ENCODE results near the gene PBX1.

PBX1 gene

DNA sequence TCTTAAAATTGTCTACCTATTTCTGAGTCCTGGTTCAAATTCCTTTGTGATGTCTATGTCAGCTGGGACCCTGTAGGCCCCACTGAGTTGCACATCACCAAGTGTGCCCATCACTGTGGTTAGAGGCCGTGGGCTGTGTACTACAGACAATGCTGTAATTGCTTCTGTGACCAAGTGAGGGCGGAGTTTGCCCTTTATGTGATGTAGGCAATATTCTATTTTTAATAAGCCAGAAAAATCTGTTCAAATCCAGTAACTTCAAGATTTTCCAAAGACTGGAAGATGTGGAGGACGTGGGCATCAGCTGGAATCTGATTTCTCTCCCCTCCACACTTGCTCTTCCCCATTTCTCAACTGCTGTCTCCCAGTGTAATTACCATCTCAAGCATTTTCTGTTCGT lies 215.4 kb downstream of the PBX1 start:
- DNase-seq: no peak

DNA sequence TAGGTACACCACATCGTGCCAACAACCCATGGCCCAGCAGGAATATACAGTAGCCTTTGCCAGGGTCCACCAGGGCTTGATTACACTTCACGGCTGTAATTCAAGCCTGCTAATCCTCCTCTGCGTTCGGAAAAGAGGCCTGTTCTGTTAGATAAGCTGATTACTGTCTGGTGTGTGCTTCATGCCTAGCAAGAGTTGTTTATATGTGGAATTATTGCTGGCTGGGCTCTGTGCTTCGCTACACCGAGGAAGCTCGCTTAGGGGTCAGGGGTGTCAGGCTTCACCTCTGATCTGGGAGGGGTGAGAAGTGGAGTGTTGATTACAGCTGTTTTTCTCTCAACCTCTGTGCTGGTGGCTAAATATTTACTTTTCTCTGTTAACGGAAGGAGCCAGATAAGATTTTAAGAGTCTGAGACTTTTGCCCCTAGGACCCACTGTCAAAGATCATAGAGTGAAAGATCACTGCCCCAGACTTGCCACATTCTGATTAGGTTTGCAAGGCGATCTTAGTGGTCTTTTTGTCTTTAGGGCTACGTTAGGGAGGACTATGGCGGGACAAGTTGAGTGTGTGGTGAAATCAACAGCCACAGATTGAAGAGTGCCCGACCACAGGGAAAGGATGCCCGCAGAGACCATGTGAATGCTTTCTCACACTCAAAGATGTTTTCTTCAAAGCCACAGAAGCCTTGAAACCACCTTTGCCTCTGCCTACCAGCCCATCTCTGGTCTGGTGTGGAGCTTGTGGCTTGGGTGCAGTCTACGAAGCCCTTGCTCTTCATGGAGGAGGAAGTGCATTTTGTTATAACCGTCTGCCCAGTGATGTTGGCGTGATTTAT lies 216.1 kb downstream of the PBX1 start:
- no peak for DNase-seq

- DNase-seq: no peak
Observed at GRCh38 chr1:164777518-164777917, 218.5 kb downstream of the PBX1 start.

- DNase-seq: no peak
Observed at GRCh38 chr1:164779376-164779775, 220.4 kb downstream of the PBX1 start.

DNA sequence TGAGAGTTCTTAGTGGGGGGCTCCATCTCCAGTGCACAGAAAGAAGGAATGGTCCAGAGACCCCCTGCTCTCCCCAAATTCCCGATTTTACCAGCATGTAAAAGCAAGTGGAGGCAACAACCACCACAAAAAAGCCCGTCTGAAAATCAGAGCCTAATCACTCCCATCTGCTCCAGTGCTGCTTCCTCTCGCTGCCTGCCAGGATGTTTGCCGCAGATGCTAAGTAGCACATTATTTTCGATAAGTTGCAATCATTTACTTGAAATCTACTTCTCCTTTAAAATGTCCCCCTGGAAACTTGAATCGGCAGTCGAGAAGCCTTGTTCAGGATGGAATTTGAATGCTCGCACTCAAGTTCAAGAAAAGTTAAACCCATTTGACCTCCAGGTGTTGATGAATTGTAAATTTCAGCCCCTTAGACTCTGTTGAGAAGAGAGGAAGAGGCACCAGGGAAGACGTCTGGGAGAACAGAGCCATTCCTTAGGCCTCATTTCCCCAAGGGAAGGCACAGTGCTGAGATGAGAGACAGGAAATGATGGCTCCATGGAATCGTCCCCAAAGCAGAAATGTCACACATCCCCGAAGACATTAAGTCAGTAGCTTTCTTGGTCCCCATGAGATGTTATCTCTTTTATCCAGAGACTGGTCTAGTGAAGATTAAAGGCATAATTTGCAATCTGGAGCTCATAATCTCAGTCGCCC lies 221.3 kb downstream of the PBX1 start:
- no peak for DNase-seq

- no peak for DNase-seq
Observed at GRCh38 chr1:164780863-164781262, 221.9 kb downstream of the PBX1 start.

GRCh38 chr1:164781972-164782371 lies 223.0 kb downstream of the PBX1 start:
- peak in 2 of 58 donors; percentile 12 to 16 for DNase-seq

GRCh38 chr1:164783778-164784555 lies 225.0 kb downstream of the PBX1 start:
- DNase-seq: peak in 19 of 58 donors; percentile 11 to 56 (median 22)

GRCh38 chr1:164784960-164785359 lies 226.0 kb downstream of the PBX1 start:
- no peak for DNase-seq

GRCh38 chr1:164785841-164786534 lies 227.0 kb downstream of the PBX1 start:
- DNase-seq: no peak

DNA sequence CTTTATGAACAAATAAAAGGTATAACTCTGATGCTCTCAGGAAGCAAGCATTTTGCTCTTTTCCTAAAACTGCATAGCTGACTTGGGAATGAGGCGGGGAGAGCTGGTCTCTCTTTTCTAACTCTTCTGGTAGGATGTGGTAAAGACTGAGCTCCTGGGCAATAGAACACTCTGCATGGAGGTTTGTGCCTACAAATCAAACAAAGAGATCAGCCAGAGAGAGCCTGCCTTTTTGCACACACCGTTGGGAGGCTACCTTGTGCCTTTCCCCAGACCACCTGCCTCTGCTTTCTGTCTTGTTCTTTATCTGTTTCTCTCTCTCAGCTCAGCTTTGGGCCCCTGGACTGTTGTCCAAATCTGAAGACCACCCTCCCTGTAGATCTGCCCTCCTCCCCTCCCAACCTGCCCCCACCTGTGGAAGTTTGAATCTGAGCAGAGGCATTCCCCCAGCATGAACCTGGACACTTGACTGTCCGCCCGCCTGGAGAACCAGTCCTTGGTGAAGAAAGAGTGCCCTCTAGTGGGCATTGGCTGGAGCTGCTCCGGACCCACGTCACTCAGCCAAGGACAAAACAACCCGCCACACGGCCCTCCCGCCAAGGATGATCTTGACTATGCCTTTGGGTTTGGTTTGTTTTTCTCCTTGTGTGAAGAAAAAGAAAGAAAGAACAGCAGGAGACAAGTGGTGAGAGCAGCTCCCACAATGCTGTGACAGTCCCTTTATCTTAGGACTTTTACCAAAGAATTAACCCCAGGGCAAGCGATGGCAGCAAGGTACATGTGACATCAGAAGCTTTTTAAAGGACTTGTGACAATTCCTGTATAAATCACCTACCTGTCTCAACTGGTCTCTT lies 228.2 kb downstream of the PBX1 start:
- DNase-seq: peak in 56 of 58 donors; percentile 26 to 86 (median 73)

- DNase-seq: no peak
Observed at GRCh38 chr1:164787834-164788231, 228.8 kb downstream of the PBX1 start.

DNA sequence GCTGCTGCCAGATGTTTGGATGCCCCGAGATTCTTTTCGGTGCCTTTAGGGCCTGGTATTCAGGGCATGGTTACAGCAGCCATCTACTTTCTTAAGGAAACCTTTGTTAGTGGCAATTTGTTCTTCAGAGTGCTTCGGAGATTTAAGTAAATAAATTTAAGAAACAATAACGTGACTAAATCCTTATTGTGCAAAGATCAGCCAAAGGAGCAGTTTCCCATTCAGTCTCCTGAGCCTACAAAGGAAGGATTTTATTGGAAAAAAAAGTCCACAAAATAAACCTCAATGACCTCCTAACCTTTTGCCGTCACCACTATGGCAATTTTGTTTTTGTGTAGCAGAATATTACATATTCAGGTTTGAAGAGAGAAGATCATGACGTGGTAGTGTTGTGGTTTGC lies 231.1 kb downstream of the PBX1 start:
- DNase-seq: no peak

GRCh38 chr1:164792410-164793004 lies 233.5 kb downstream of the PBX1 start:
- no peak for DNase-seq

DNA sequence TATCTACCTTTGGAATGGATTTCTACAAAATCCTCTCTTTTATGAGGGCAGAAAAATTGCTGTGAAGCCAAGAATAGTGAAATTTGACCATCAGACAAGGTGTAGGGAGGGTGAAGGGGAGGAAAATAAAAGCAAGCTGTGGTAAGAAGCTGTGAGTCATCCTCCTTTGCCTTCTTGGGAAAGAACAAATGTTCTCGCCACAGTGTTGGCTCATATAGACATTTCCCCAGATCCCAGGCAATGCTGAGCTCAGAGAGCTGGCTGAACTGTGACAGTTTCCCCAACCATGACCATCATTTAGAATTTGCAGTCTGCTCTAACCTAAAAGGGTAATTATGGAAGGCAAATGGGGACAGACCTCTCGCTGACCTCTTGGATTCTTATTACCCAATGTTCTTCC lies 235.4 kb downstream of the PBX1 start:
- peak in 7 of 58 donors; percentile 19 to 50 (median 30) for DNase-seq

- no peak for DNase-seq
Observed at GRCh38 chr1:164796916-164797315, 237.9 kb downstream of the PBX1 start.

DNA sequence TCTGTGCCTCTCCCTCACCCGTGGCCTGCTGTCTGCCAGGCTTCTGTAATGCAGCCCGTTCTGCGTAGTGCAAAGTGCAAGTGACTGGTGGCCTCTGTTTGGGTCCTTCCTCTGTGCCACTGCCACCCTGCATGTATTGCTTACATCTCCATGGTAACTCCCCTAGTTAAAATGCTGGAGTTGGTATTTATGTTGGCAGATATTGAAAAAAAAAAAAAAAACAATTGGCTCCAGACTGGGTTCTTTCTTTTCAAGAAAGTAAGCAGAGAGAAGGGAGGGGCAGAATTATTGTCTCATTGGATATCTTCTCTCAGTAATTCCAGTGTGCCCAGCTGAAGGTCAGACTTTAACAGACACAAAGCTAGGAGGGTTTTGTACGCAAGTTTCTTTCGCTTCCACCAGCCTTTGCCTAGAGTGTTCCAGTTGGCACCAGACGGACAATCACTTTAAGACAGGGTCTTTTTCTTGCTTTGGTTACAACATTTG lies 242.3 kb downstream of the PBX1 start:
- DNase-seq: peak in 28 of 58 donors; percentile 13 to 80 (median 36)

GRCh38 chr1:164801791-164802502 lies 243.0 kb downstream of the PBX1 start:
- peak in 2 of 58 donors; percentile 46 to 50 for DNase-seq
